Stimulated activated CD4-positive, alpha-beta T cell treated with anti-CD3 and anti-CD28 coated beads, Interleukin-4, amount 100 ng/mL, for 4 hours (primary cell): Measurements from ENCODE around the gene ZNG1A.
"Not testable (repeated sequence)": the region's sequence is repeated elsewhere in the genome, so short reads cannot be mapped to it uniquely, and the experiment has no call there.

Experiments used
- DNase-seq, 2 experiments: peaks; one replicate each; pipeline ENCODE4 v3.0.0-alpha.2; 2020

Gene ZNG1A

DNA sequence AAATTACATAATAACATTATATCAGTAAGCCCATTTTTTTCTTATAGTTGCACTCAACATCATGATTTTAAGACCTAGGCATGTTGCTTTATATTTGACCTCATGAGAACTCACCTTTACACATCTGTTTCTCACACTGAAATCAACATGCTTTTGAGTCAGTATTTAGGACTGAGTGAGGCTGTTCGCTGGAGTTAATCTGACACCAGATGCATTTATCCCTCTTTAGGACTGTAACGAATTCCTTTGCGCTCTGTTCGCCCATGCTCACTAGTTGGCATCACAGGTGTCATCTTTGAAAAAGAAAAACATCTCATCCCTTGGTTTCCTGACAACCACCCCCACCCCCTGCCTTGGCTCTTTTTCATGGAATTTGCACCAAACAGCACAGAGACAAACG is 84.9 kb downstream of the ZNG1A start:
- DNase-seq: not testable (repeated sequence)

DNA sequence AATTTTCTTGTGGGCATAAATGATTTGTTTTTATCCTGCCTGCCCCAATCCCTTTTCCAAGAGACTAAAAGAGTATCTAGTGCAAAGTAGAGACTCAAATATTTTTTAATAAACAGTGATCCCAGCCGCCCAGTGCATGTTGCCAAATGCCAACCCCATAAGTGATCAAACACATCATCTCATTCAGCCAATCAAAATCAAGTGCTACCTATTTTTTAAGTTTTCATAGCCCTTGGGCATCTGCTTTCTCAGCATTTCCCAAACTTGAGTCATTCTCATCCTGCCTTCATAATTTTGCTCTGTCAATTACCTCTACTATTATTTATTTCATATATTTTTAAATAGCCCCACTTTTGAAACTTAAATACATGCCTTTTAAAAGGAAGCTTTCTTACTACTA is 88.0 kb downstream of the ZNG1A start:
- DNase-seq: not testable (repeated sequence)

GRCh38 chr9:88396-89037 is 90.3 kb downstream of the ZNG1A start:
- DNase-seq: not testable (repeated sequence)

DNA sequence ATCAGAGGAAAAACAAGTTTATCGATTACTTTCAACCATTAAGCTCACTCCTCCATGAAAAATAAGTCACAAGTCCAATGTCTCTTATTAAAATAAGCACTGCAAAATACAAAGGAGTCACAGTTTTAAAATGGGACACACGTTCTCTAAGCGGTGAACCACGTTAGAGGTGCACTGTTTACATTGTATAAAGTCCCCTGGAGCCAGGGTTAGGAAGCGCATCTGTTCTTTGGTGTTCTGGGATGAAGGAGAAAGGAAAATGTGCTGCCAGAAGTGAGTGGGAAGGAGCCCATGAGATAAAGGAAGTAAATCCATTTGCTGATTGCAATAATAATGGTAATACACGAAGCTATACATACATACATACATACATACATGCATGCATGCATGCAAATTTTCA is 91.0 kb downstream of the ZNG1A start:
- not testable (repeated sequence) for DNase-seq

DNA sequence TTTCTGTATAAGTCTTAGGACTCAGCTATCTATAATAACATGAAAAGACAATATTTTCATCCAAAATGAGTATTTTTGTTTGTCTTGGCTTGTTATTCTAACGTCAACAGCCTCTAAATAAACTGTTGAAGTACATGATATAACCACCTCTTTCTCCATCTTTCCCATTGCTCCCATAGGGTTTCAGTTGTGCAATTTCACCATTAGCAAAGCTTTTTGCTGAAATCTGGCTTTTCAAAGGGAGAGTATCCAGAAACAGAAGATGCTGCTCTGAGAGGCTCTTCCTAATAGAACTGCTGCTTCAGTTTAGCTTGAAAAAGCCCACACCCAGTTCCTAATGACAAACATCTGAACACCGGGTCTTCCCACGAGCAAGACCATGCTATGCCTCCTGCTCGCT is 91.8 kb downstream of the ZNG1A start:
- not testable (repeated sequence) for DNase-seq

DNA sequence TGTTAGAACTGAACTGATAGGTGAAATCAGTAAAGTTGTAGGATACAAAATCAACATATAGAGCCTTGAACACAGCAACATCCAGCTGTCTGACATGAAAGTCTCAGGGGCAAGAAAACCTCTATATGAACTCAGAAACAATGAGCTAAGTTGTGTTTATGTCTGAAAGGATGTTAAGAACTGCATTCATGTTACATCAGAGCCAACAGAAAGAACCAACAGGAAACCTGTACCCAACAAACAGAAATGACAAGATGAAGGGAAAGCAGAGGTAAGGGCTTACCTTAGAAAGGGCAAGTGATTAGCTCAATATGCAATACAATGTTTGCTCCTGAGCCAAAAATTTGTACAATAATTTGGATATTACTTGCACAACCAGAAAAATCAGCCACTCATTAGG is 92.2 kb downstream of the ZNG1A start:
- not testable (repeated sequence) for DNase-seq

GRCh38 chr9:82932-83689 is 95.7 kb downstream of the ZNG1A start:
- DNase-seq: not testable (repeated sequence)

- not testable (repeated sequence) for DNase-seq
These were observed 100.5 kb downstream of the ZNG1A start for GRCh38 chr9:78333-78732.

- not testable (repeated sequence) for DNase-seq
These were observed 102.5 kb downstream of the ZNG1A start for GRCh38 chr9:76389-76788.

GRCh38 chr9:73900-74525 is 104.8 kb downstream of the ZNG1A start:
- not testable (repeated sequence) for DNase-seq

GRCh38 chr9:73076-73899 is 105.6 kb downstream of the ZNG1A start:
- DNase-seq: peak; percentile 2 to 7
